ENCODE data around the gene PTPN7.

Gene PTPN7

DNA sequence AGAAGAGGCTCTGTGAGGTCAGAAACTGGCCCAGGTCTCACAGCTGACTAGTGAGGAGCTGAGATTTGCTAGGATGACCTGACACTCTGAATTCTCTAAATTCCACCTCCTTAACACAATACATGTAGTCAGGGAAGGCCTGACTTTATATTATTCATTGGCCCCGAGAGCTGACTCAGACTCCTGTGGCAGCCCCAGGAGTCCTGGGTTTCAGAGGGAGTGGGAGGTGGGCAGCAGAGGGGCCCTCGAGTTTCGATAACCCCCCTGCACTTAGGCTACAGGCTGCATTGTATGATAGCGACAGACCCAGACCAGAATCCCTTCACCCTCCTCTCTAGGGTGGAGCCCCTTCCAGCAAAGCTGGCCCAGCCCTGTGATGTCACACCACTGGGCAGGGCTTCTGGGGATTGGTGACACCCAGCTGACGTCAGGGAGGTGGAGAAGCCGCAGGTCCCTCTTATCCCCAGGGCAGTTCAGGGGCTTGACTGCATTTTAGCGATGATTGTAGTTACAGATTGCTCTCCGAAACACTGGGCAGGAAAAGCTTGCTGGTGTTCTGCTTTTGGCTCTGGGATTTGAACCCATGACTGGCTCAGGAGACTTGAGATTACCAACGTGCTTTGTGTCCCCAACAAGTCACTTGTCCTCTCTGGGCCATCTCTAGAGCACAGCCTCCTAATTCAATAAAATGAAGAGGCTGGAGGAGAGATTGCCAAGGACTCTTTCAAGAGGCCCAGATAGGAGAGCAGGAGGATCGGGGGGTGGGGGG is 54.6 kb downstream of the PTPN7 start:
- DNase-seq = peak; percentile 76

DNA sequence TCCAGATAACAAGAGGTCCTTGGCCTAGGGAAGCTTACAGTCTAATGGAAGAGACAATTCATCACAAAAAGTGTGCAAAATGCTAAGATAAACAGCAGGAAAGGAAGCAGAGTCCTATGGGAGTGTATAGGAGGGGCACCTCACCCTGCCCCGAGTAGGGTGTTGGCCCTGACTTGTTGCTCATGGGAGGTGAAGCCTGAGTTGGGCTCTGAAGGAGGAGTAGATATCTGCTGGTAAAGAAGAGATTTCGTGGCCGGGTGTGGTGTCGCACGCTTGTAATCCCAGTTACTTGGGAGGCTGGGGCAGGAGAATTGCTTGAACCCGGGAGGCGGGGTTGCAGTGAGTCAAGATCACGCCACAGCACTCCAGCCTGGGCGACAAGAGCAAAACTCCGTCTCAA is 56.3 kb downstream of the PTPN7 start:
- DNase-seq = no peak

DNA sequence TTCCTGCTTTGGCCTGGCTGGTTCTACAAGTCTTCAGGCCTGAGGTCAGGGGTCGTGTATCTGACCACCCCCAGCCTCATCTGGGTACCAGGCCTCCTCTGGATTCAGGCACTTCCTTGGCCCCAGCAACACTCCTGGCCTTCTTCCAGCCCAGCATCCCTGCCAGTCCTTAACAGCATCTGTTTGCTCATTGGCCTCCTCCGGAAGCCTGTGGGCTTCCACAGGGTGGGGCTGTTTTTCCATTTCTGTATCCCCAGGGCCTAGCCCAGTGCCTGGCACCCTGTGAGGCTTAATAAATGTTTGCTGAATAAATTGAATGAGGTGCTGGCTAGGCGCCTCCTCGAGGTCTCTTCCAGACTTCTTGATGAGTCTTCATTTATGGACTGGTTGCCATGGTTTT is 59.2 kb downstream of the PTPN7 start:
- DNase-seq = no peak

Measured in fibroblast of skin of back (primary cell).